HK-2 (cell line): ENCODE results near the gene ATP1A3.

ENCODE experiments used
- DNase-seq: peaks from one replicate; pipeline ENCODE4 v3.0.0-alpha.2; 2018; ENCODE audit not compliant: unreplicated experiment

Gene ATP1A3

DNA sequence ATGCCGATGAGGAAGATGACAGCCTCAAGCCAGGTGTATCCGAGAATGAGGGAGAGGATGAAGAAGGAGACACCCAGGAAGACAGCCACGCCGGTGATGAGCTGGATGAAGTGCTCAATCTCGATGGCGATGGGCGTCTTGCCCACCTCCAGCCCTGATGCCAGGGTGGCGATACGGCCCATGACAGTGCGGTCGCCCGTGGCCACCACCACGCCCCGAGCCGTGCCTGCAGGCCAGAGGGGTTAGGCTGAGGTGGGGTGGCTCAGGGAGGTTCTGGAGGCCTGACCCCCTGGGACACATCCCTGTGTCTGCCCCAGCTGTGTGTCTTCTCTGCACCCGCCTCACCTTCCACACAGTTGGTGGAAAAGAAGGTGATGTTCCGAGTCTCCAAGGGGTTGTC, 9.1 kb downstream of the ATP1A3 start:
- DNase-seq, result no peak

DNA sequence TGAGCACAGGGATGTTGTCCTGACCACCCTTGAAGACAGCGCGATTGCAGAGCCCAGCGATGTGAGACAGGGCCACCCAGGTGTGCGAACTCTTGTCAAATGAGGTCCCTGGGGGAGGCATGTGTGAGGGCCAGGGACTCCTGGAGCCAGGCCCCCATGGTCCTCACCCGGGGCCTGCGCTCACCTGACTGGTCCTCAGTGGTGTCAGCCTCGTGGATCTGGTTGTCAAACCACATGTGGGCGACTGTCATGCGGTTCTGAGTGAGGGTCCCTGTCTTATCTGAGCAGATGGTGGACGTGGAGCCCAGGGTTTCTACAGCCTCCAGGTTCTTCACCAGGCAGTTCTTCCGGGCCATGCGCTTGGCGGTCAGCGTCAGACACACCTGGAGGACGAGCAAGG, 12.3 kb downstream of the ATP1A3 start:
- no peak for DNase-seq

DNA sequence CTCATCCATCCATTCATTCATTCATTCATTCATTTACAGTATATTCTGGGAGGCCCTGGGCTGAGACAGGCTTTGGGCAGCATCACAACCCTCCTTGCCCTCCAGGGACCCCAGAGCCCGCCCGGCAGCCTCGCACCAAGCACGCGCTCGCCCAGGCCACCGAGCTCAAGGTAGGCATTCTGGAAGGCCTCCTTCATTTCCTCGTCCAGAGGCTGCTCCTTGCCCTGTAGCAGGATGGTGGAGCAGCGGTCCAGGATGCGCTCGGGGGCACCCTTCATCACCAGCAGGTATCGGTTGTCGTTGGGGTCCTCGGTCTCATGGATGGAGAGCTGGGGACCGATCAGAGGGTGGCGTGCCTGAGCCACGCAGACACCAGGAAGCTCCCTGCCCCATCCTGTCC, 15.6 kb downstream of the ATP1A3 start:
- no peak for DNase-seq

DNA sequence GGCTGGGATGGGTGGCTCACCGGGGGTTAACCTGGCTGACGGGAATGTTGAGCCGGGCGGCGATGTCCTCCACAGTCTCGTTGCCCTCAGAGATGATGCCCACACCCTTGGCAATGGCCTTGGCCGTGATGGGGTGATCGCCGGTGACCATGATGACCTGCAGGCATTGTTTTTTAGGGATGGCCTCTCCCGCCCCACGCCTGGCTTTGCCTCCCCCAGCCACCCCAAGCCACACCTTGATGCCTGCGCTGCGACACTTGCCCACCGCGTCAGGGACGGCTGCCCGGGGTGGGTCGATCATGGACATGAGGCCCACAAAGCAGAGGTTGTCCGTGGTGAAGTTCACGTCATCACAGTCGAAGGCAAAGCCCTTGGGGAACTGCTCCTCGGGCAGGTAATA, 16.1 kb downstream of the ATP1A3 start:
- no peak for DNase-seq

DNA sequence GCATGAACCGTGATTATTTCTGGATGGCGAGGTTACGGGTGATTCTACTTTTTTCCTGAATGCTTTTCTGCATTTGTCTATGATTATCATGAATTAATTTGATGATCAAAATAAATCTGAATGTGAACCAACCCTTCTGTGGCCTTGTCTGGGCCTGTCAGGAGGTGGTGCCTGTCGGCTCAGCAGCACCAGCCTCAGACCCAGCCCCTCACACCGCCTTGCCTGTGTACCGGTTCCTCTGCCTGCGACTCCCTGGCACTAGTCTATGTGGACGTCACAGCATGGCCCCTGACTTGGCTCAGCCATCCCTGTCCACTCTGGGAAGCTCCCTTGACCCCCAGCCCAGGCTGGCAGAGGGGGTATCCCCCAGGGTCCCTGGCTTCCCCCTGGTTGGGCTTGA, 19.4 kb downstream of the ATP1A3 start:
- no peak for DNase-seq

DNA sequence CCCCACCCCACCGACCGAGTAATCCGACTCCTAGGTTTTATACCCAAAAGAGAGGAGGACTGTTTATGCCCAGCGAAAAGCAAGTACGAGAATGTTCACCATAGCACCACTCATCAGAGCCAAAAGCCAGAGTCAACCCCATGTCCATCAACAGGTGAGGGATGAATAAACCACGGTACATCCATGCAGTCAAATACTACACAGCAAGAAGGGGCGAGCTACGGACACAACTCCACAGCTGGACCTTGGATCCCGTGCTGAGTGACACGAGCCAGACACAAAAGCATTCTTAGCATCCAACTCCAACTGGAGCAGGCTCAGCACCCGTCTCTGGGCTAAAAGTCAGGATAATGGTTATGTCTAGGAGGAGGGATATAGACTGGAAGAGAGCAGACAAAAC, 22.7 kb downstream of the ATP1A3 start:
- DNase-seq, result no peak

DNA sequence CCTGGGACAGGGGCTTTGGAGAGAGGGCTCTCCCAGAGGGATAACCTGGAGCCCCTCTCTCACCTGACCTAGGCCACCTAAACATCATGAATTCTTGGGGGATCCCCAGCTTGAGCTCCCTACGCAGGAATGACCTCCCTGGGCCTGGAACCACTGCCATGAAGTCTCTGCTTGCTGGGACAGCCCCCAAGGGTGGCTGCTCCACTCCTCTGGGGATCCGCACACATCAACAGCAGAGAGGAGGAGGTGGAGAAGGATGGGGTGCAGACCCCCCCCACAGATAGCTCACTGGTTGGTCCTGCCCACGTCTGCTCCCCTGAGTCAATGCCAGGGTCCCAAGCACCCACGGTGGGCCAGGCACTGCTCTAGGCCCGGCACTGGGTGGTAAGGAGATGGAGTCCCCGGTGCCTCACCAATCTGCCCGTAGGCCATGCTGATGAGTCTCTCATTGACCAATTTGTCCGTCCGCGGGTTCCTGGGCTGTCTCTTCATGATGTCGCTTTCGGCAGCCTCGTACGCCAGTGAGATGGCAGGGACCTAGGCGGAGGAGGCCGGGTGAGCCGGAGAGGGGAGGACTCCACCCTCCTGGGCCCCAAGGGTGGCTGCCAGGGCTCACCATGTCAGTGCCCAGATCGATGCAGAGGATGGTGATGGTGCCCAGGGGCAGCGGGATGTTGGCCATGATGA, 24.1 kb downstream of the ATP1A3 start:
- no peak for DNase-seq

DNA sequence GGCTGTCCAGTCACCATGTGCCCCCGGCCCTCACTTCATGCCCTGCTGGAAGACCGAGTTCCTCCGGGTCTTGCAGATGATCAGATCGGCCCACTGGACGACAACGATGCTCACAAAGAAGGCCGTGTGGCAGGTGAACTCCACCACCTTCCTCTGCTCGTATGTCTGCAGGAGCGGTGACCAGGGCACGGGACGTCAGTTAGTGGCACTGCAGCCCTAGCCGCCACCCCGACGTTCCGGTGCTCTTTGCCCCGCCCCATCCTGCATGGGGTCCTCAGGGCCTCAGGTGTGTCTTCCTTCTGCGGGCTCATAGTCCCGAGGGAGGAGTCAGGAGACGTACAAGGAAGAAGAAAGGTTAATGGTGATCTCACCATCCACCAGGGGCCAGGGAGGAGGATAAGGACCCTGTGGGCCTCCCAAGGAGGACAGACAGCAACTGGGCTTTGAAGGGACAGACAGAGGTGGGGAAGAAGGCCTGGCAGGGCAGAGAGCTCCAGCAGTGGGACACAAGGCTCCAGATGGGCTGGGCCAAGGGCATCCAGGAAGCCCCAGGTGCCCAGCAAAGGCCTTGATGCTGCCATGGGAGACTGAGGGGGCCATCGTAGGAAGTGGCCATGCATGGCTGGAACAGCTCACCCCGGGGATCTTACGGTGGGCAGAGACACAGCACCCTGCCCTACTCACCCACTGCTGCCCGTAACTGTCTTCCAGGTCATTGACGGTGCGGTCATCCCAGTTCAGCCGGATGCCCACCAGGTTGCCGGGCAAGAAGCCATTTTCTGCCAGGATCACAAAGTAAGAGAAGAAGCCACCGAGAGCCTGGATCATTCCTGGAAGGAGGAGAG, 25.1 kb downstream of the ATP1A3 start:
- DNase-seq, result no peak

DNA sequence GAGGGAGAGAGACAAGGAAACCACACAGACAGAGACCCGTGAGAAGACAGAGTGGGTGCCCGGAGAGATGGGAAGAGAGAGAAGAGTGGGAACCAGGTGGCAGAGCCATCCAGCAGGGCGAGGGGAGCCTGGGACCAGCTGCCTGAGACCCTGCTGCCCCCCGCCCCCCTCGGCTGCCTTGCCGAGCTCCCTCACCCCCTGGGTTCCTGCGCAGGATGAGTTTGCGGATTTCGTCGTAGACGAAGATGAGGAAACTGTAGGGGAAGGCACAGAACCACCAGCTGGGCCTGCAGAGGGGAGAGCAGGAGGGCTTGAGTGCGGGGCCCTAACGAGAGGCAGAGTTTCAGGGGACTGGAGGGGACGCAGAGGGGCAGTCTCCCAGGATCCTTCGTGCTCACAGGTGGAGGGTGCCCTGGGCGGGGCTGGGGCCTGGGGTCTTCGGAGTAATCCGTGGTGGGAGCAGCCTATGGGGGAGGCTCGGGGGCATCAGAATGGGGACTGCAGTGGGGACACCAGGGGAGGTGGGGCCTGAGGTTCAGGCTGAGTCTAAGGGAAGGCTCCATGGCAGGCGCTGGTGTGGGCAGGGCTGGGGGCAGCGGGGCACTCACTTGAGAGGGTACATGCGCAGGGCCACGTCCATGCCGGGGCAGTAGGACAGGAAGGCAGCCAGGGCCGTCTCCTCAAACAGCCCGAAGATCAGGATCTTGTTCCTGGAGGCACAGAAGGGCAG, 26.8 kb downstream of the ATP1A3 start:
- DNase-seq, result no peak

DNA sequence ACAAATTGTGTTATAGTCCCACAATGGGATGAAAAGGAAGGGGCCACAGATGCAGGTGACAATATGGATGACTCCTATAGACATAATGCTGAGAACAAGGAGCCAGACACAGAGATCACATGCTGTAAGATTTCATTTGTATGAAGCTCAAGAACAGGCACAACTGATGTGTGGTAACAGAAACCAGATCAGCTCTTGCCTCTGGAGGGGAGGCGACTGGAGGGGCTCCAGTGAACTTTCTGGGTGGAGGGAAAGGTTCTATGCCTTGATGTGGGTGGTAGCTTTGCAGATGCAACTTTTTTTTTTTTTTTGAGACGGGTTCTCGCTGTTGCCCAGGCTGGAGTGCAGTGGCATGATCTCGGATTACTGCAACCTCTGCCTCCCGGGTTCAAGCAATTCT, 28.9 kb downstream of the ATP1A3 start:
- no peak for DNase-seq

DNA sequence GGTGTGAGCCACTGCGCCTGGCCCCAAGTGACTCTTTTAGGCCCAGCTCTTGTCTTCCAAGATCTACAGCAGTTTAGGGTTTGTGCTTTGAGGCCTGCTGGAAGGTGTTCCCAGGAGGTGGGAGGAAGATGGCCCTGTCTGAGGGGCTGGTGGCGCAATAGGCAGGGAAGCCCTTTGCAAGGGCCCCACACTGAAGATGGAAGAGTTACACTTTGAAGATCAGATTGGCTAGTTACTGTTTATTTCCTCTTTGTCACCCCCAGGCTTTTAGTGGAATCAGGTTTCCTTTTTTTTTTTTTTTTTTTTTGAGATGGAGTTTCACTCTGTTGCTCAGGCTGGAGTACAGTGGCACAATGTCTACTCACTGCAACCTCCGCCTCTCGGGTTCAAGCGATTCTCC, 33.1 kb downstream of the ATP1A3 start:
- DNase-seq, result no peak

DNA sequence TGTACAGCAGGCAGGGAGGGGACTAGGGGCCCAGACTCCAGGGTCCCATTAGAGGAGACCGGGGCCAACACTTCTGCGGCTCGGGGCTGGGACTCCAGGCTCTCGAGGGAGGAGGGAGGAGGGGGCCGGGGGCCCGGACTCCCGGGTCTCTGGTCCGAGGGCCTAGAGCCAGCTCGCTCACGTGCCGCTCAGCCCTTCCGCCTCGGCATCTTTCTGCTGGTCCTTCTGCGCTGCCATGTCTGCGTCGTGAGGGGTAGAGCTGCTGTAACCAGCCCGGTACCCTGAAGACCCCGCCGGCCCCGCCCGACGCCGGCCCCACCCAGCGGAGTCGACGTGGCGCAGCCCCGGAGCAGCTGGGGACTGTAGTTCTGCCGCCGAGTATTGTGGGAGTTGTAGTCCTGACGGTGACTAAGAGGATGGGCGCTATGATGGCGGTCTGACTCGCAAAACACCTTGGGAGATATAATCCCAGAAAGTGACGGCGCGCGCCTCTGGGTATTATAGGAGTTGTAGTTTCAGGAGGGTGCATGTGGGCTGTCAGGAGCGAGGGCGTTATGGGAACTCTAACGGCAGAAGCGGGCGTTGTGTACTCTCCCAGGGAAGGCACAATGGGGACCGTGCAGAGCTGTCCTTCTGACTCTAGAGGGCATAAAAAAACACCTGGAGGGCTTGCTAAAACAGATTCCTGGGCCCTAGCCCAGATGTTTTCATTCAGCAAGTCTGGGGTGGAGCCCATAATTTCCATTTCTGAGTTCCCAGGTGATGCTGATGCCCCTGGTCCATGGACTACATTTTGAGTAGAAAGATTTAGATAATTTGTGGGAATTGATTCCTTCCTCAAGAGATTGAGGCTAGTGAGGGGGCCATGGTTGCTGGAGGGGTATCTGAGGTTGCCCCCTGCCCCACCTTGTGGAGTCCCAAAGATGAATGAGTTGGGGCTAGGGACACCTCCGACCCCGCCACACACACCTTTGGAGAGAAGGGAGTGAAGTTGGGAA, 34.7 kb downstream of the ATP1A3 start, which contains the start of gene RABAC1:
RABAC1 (minus strand) TSS at position 266 of the 998 bp plus-strand sequence; CDS start at position 237, 29 bp downstream.
- DNase-seq, result peak; percentile 88

DNA sequence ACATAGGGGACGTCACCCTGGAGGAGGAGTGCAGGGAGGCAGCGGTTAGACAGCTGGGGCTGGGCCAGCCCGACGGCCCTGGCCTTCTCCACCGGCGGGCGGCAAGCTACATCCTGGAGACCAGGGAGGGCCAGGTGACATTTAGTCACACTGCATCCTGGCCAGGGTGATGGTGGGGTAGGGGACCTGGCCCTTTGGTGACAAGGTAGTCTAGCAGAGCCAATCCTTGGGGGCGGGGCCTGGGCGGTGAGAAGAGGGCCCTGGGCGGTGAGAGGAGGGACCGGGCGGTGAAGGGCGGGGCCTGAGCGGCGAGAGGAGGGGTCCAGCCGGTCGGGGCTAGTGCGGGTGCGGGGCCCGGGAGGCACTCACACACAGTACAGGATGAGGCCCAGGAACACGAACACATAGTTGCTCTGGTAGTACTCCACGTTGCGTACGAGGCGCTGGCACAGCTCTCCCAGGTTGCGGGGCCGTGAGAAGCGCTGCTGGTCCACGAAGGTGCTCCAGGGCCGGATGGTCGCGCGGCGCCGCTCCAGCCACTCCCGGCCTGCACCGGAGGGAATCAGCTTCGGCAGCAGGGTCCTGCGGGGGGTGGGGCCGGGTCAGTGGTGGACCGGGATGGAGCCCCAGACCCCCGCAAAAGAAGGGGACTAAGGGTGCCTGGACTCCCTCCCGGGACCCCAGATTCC, 35.5 kb downstream of the ATP1A3 start:
- peak; percentile 78 for DNase-seq

DNA sequence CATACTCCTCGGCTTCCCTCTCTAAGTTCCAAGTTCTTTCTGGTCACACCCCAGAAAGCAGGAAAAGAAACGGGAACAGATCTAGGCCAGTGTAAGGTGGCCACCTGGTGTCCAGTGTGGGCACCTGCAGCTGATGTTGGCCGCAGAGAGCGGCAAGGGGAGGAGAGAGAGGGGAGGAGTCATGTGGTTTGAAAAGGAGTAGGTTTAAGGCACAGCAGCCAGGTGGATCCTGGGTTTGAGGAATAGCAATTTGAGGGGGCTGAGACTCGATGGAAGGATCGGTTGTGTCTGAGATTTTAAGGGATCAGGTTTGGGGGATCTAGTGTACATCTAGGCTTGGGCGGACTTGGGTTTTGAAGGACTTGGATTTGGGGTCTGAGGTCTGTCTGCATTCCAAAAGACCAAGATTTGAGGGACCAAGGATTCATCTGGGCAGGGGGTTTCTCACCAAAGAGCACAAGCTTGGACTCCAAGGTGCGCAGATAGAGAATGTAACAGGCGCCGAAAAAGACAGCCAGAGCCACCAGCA, 36.1 kb downstream of the ATP1A3 start:
- peak; percentile 81 for DNase-seq

DNA sequence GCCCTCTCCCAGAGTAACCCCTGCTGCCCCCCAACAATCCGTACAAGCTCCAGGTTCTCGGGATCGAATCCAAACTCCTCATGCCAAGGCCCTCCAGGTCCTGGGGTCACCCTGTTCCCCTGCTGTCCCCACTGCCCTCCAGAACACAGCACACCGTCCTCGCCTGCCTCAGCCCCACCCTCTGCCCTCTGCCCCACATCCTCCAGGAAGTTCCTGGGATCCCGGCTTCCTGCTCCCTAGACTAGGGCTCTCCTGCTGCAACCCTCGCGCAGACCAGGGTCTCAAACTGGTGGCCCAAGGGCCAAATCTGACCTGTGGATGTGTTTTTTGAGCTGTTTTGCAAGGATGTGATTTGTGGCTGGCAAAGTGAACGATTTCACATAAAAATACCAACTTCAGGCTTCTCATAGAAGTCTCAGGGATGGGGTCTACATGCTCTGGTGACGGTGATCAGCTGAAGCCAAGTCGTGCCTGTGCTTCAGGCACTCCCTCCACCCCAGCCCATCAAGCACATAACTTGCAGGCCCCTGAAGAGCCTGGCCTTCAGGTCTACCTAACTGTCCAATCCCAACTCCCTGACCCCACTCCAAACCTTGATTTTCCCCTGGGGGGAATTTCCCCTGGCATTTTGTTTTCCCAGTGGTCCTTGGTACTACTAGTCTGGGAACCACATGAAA, 36.7 kb downstream of the ATP1A3 start:
- peak; percentile 17 for DNase-seq

DNA sequence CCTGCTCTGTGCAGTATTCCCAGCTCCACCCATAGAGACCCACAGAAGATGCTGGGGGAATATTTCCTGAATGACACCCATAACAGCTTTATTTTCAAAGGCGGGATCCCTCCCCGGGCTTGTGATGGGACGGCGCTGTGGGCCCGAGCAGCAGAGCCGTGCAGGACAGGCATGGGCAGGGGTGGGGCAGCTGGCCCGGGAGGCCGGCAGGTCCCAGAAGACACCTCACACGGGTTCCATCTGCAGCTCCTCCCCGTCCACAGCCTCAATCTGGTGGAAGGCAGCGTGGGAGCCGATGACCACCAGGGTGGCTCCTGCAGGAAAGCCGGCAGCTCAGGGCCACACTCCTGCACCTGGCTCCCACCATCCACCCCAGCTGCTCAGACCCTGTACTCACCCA, 37.4 kb downstream of the ATP1A3 start:
- DNase-seq, result no peak

DNA sequence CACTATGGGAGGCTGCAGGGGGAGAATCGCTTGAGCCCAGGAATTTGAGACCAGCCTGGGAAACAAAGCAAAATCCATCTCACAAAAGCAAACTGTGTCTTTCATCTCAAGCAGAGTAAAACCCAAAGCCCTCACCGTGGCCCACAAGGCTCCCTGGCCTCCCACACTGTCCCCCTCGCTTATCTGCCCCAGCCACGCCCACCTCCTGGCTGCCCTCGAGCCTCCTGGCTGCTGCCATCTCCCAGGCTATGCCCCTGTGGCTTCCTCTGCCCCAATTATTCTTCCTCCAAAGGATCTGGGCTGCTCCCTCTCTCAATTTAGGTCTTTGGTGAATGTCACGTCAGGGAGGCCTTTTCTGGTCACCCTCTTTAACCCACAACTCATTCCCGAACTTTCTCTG, 38.5 kb downstream of the ATP1A3 start:
- DNase-seq, result no peak

DNA sequence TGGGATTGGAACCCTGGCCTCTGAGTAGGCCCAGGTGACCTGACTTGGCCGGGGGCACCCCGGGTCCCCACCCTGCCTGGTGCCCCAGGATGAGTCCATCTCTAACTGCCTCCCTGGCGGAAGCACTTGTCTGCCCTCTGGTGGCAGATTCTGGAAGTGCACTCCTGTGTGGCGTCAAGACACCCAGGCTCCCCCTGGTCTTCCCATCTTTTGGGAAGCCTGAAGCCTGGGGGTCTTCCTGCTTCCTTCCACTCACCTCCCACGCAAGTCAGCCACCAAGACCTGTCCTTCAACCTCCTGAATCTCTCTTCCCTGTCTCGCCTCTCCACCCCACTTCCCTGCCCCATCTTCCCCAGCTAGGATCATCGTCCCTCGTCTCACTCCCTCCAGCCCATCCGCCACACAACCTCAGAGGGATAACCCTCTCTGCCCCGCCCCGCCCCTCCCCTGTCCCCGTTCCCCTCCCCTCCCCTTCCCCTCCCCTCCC, 42.3 kb downstream of the ATP1A3 start:
- peak; percentile 79 for DNase-seq

DNA sequence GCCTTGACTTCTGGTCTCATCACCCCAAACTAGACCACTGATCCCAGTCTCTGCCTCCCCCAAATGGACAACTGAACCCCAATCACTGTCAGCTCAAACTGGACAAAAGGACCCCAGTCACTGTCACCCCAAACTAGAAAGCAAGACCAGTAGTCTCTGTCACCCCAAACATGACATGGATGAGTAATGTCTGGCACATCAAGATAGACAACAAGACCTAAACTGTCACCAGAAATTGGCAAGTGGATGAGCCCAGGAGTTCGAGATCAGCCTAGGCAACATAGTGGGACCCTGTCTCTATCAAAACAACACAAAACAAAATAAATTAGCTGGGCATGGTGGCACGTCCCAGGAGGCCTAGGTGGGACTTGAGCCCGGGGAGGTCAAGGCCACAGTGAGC, 46.9 kb downstream of the ATP1A3 start:
- no peak for DNase-seq
